HUES6 (cell line): ENCODE results near the gene LMOD3.

Experiments
- H3K27ac ChIP-seq: 2 replicates; pipeline ENCODE4 v1.7.0; 2013; ENCODE audit warnings: low read depth, mild to moderate bottlenecking, low read length, inconsistent platforms
- H3K27me3 ChIP-seq: 2 replicates; pipeline ENCODE4 v1.6.1; 2013; ENCODE audit warnings: low read length; ENCODE audit not compliant: control insufficient read depth, insufficient read depth
- H3K36me3 ChIP-seq: 2 replicates; pipeline ENCODE4 v1.6.1; 2013; ENCODE audit warnings: low read length; ENCODE audit not compliant: control insufficient read depth, insufficient read depth
- H3K4me1 ChIP-seq: 2 replicates; pipeline ENCODE4 v1.6.1; 2013; ENCODE audit warnings: low read length; ENCODE audit not compliant: control insufficient read depth, insufficient read depth
- H3K4me3 ChIP-seq: 2 replicates; pipeline ENCODE4 v1.5.1; 2013; ENCODE audit warnings: low read depth, low read length
- H3K9ac ChIP-seq: one replicate; pipeline ENCODE4 v1.6.1; 2013; ENCODE audit warnings: mild to moderate bottlenecking, low read length
- H3K9me3 ChIP-seq: 2 replicates; pipeline ENCODE4 v1.6.1; 2013; ENCODE audit warnings: low read depth, low read length; ENCODE audit not compliant: control insufficient read depth, insufficient read depth

LMOD3 gene

DNA sequence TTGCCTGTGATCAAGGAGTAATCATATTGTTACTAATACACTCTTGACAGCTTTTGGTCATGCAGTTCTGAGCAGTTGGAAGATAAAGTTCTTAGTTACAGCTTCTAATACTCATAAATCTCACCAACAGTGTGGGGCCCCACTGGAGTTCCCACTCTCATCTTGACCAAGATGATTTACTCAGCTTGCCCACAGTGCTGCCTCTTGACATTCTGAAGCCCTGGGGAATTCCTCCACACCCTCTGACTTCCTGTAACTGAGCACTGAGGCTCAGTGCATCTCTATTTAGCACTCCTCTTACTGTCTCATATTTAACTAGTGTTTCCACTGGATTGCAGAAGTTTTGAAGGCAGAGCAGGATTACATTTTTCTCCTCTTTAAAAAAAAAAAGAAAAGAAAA lies 39.6 kb downstream of the LMOD3 start:
- H3K4me1 ChIP-seq = peaks cover 42% of the 10 kb centered on the region
- no peaks in the 10 kb centered on the region for H3K27me3 ChIP-seq
- H3K27ac ChIP-seq = no peak overlapping the region
- no peaks in the 10 kb centered on the region for H3K9me3 ChIP-seq
- H3K4me3 ChIP-seq = no peak overlapping the region
- no peak overlapping the region for H3K9ac ChIP-seq
- 0 out of 2 replicates have a peak, but pooled peaks cover 3% of the 10 kb centered on the region for H3K36me3 ChIP-seq

DNA sequence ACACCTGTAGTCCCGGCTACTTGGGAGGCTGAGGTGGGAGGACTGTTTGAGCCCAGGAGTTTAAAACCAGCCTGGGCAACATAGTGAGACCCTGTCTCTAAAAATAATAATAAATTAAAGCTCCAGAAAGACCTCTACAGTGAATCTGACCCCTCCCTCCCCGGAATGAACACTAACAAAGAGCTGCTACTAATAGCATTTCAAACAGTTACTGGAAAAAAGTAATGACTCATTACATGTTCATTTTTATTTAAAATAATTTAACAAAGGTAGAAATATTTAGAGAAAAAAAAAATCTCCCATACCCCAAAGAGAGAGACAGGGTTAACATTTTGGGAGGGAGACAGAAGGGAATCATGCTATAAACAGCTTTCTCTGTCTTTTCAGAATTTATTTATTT lies 40.0 kb downstream of the LMOD3 start:
- no peak overlapping the region for H3K4me3 ChIP-seq

DNA sequence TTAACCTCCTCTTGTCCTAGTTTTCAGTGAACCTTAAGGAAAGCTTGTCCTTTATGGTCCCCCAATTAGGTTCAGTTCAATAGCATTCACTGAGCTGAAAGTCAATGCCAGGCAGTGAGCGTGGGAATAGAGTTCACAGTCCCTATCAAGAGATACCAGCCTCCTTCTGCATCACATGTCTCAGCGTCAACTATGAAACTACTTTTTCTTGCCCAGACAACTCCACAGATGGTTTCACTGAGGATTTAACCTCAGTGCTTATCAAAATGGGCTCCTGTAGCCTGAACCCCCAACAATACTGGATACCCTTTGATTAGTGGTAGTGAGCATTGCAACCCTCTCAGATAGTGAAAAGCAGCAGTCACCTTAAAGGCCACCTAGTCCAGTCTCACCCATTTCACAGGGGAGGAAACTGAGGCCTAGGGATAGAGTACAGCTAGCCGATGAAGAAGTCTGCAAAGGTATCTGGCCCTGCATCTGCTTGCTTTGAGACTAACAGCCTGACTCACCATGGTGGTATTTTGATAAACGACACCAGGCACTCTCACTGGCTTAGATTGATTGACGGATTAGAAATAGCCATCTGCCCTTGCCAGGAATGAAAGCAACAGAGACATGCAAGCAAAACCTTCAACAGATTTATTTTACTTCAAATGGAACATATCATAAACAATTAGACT lies 40.7 kb downstream of the LMOD3 start:
- Histone ChIP-seq H3K9ac (no peak overlapping the region), H3K27me3 (no peaks in the 10 kb centered on the region), H3K4me1 (peaks cover 42% of the 10 kb centered on the region), H3K9me3 (no peaks in the 10 kb centered on the region), H3K36me3 (peaks cover 5% of the 10 kb centered on the region; the same call in 1 of the 2 replicates), H3K4me3 (no peak overlapping the region), H3K27ac (no peak overlapping the region)

More for the DNA sequence above, 40.0 kb downstream of the LMOD3 start:
- H3K4me1 ChIP-seq = peaks cover 42% of the 10 kb centered on the region
- H3K27ac ChIP-seq = no peak overlapping the region
- no peak overlapping the region for H3K9ac ChIP-seq
- H3K9me3 ChIP-seq = no peaks in the 10 kb centered on the region
- no peaks in the 10 kb centered on the region for H3K27me3 ChIP-seq
- peaks cover 5% of the 10 kb centered on the region; the same call in 1 of the 2 replicates for H3K36me3 ChIP-seq

DNA sequence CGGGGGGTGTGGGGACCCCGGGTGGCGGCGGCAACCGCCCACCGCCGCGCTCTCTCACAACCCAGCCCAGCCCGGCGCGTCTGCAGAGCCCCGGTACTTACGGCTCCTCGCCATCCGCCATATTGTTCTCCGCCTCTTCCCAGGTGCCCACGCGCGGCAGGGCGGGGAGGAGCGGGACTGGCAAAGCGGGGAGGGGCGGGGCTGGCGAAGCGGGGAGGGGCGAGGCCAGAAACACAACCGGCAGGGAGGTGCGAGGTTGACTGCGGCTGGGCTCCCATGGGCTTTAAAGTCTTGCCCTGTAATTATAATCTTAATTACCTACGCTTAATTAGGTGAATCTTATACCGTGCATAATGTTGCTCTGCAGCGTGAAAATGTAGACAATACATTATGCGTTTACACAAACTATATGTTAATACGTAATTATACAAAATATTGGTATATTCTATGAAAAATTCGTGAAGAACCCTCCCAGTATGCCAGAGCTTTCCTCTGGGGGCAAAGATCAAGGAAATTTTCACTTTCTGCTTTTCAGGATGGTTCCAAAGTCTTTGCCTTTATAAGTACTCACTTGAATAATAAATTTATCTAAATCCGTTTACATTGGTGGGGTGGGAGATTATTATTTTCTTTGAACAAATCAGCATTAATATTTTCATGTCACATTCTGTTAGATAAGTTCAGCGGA lies 42.0 kb downstream of the LMOD3 start, which contains the start of gene UBA3:
Gene UBA3 (minus strand): TSS at position 133 of the 688 bp plus-strand sequence. CDS start 12 bp downstream, at position 121.
- Histone ChIP-seq H3K27ac (peak within 1 kb of the TSS; percentile 89), H3K36me3 (peaks cover 5% of the 10 kb centered on the region; the same call in 1 of the 2 replicates), H3K4me3 (peak within 1 kb of the TSS; percentile 96), H3K27me3 (no peaks in the 10 kb centered on the region), H3K9ac (peak within 1 kb of the TSS; percentile 78), H3K9me3 (no peaks in the 10 kb centered on the region), H3K4me1 (peaks cover 32% of the 10 kb centered on the region)

DNA sequence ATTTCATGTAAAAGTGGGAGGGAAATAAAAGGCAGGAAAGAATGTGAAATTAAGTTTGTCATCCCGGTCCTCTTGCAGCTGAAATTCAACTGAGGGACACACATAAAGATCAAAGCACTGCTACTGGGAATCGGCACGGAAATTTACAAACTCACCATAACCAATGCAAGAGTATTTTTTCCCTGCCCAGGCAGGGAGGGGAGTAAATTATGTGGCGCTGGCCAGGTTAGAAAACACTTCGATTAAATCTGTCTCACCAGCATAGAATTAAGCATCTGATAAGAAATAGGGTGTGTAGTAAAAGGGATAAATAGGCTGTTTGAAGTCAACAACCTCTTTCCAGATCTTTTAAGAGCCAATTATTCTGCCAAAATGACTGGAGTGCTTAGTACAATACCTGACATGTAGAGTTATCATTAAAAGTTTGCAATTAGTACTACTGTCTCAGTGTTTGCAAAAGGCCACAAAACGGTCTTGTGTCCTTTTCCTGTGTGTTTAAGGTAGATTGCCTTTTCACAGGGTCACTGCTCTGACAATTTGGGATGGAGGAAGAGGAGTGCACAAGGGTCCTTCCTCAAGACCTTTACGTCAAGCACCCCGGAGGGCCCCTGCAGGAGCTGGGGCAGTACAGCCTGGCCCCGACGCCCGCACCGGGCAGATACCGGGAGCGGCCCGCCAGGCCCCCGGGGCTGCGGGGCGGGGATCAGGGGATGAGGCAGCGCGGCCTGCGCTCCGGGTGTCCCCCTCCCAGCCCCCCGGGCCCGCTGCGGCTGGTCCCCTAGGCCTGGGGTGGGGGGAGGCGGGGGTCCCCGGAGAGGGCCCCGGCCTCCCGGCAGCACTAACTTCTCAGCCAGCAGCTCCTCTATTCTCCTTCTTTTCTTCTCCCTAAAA lies 42.9 kb downstream of the LMOD3 start:
- H3K4me3 ChIP-seq = peak overlapping the region; percentile 96

DNA sequence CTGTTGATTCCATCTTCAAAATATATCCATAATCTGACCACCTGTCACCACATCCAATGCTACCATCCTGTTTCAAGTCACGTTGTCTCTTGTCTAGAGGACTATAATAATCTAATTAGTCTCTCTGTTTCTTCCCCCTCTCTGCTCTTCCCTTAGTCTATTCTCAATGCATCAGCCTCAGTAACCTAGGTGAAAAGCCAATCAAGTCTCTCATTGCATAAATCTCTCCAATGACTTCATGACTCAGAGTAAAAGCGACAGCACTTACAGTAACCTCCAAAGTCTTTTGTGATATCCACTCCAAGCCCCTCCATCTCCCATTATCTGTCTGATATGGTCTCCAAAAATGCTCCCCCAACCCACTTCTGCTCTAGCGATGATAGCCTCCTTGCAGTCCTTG lies 49.5 kb downstream of the LMOD3 start:
- no peaks in the 10 kb centered on the region for H3K27me3 ChIP-seq
- no peaks in the 10 kb centered on the region for H3K9me3 ChIP-seq
- H3K9ac ChIP-seq = no peak overlapping the region
- no peak overlapping the region for H3K4me3 ChIP-seq
- no peaks in the 10 kb centered on the region for H3K4me1 ChIP-seq
- H3K27ac ChIP-seq = no peak overlapping the region
- H3K36me3 ChIP-seq = peaks cover 45% of the 10 kb centered on the region

More for the DNA sequence above, 42.9 kb downstream of the LMOD3 start:
- peak overlapping the region; percentile 89 for H3K27ac ChIP-seq
- H3K36me3 ChIP-seq = peaks cover 9% of the 10 kb centered on the region
- H3K27me3 ChIP-seq = no peaks in the 10 kb centered on the region
- H3K4me1 ChIP-seq = peaks cover 30% of the 10 kb centered on the region
- H3K9ac ChIP-seq = peak overlapping the region; percentile 78
- H3K9me3 ChIP-seq = no peaks in the 10 kb centered on the region

DNA sequence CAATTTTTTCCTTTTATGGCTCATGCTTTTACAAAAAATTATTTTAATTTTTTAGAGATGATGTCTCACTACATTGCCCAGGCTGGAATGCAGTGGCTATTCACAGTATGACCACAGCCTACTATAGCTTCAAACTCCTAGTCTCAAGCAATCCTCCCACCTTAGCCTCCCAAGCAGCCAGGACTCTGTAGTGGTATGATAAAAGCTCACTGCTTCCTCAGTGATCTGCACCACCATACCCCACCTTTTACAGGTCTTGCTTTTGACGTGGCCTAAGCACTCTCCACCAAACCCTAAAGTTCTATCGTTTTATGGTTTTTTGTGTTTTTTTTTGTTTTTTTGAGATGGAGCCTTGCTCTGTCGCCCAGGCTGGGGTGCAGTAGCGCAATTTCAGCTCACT lies 56.3 kb downstream of the LMOD3 start:
- H3K4me1 ChIP-seq = no peaks in the 10 kb centered on the region
- H3K9me3 ChIP-seq = no peaks in the 10 kb centered on the region
- no peak overlapping the region for H3K4me3 ChIP-seq
- H3K27me3 ChIP-seq = no peaks in the 10 kb centered on the region
- no peak overlapping the region for H3K27ac ChIP-seq
- no peak overlapping the region for H3K9ac ChIP-seq
- peaks cover 53% of the 10 kb centered on the region for H3K36me3 ChIP-seq

DNA sequence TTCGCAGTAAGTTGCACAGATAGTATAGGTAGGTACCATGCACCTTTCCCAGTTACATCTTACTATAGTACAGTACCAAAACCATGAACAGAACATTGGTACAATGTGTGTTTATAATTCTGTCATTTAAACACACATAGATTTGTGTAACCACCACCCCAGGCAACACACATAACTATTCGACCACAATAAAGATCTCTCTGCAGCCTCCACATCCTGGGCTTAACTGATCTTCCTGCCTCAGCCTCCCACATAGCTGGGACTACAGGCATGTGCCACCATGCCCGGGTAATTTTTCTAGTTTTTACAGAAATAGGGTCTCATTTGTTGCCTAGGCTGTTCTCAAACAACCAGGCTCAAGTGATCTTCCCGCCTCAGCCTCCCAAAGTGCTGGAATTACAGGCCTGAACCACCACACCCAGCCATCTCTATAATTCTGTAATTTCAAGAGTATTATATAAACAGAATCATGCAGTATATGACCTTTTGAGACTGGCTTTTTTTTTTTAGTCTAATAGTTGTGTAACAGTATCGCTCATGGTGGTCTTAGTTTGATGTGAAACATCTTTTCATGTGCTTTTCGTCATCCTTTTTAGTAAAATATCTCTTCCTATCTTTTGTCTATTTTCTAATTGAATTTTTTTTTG lies 57.0 kb downstream of the LMOD3 start:
- no peaks in the 10 kb centered on the region for H3K9me3 ChIP-seq
- no peak overlapping the region for H3K9ac ChIP-seq
- H3K27me3 ChIP-seq = no peaks in the 10 kb centered on the region
- H3K4me3 ChIP-seq = no peak overlapping the region
- peaks cover 53% of the 10 kb centered on the region for H3K36me3 ChIP-seq
- H3K4me1 ChIP-seq = no peaks in the 10 kb centered on the region
- H3K27ac ChIP-seq = no peak overlapping the region

DNA sequence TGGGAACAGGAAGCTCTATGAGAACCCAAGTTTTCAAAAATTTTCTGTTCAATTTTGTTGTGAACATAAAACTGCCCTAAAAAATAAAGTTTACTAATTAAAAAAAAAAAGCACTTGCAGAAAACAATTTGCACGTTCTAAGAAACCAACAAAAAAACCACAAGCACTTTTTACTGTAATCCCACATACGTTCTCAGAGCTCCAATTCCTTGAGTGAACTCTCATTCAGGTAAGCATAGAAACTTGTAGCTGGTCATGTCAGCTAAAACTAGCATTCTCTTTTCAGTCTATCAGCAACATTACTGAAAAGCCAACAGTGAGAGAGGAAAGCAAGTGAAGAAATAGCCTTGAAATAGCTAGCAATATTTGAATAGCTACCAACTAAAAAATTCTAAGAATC lies 58.8 kb downstream of the LMOD3 start:
- H3K36me3 ChIP-seq = peaks cover 63% of the 10 kb centered on the region
- no peak overlapping the region for H3K27ac ChIP-seq
- no peak overlapping the region for H3K4me3 ChIP-seq
- no peak overlapping the region for H3K9ac ChIP-seq
- no peaks in the 10 kb centered on the region for H3K4me1 ChIP-seq
- no peaks in the 10 kb centered on the region for H3K27me3 ChIP-seq
- no peaks in the 10 kb centered on the region for H3K9me3 ChIP-seq

DNA sequence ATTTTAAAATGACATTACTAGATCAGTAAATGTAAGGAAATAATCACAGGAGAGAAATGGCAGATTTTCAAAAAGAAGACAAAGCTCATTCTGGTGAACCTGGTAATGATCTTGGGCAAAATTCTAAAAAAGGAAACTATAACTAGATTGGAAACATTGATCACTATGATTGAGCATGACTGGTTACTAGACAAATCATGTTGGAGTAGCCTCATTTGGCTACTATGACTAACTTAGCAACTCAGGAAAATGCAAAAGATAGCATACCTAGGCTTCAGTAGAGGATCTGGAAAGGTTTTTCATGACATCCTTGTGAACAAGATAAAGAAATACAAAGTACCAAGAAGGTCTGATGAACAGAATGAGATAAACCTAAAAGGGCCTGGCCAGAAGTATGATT lies 62.7 kb downstream of the LMOD3 start:
- no peak overlapping the region for H3K9ac ChIP-seq
- H3K27me3 ChIP-seq = no peaks in the 10 kb centered on the region
- H3K36me3 ChIP-seq = peaks cover 92% of the 10 kb centered on the region
- no peaks in the 10 kb centered on the region for H3K9me3 ChIP-seq
- no peak overlapping the region for H3K27ac ChIP-seq
- no peak overlapping the region for H3K4me3 ChIP-seq
- no peaks in the 10 kb centered on the region for H3K4me1 ChIP-seq
